ENCODE data around the gene KDM4D.

DNA sequence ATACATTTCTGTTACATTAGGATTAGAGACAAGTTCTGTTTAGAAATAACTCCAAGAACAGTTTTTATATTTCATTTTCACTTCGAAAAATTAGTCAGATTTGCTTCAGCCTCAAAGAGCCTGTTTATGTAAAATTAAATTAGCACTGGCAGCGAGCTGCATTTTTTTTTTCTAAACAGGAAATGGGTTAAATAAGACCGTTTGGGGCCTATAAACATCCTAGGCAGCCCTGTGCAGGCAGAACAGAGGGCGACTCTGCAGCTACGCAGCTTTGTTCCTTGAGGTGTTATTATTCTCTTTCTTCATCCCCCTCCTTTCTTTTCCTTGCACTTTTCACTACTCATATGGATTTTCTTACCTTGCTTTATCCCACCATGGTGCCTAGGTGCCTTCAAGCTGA lies 48.9 kb upstream of the KDM4D start:
- TF ChIP-seq, protein P1, sequence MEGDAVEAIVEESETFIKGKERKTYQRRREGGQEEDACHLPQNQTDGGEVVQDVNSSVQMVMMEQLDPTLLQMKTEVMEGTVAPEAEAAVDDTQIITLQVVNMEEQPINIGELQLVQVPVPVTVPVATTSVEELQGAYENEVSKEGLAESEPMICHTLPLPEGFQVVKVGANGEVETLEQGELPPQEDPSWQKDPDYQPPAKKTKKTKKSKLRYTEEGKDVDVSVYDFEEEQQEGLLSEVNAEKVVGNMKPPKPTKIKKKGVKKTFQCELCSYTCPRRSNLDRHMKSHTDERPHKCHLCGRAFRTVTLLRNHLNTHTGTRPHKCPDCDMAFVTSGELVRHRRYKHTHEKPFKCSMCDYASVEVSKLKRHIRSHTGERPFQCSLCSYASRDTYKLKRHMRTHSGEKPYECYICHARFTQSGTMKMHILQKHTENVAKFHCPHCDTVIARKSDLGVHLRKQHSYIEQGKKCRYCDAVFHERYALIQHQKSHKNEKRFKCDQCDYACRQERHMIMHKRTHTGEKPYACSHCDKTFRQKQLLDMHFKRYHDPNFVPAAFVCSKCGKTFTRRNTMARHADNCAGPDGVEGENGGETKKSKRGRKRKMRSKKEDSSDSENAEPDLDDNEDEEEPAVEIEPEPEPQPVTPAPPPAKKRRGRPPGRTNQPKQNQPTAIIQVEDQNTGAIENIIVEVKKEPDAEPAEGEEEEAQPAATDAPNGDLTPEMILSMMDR (IDR thresholded peaks at IDR 0.05), result no peak
- no peak for TF ChIP-seq POLR2A (IDR thresholded peaks at IDR 0.05)

All from thyroid gland (tissue), 4 donors.